WI38 (cell line): ENCODE data around the gene UVRAG.

Experiments
- H3K4me3 ChIP-seq: 2 replicates; pipeline ENCODE4 v1.5.1; 2011; ENCODE audit warnings: low read depth, mild to moderate bottlenecking, control low read depth, low read length
- TF ChIP-seq, protein P1 (sequence below): IDR thresholded peaks from 2 replicates; pipeline ENCODE4 v1.5.1; 2012; ENCODE audit warnings: low read depth, mild to moderate bottlenecking, control low read depth, low read length

The UVRAG gene

DNA sequence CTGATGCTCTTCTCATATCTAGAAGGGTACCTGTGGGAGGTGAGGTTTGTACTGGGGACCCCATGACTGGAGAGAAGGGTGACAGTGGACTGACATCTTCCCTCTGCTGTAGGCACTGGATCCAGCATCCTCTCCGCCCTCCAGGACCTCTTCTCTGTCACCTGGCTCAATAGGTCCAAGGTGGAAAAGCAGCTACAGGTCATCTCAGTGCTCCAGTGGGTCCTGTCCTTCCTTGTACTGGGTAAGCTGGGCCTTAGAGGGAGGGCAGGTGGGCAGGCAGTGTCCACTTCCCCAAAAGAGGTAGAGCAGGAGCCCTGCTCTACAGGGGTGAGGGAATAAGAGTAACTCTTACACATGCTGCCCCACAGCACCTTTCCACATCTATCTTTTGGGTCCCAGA, 30.5 kb upstream of the UVRAG start:
- TF ChIP-seq, protein P1, sequence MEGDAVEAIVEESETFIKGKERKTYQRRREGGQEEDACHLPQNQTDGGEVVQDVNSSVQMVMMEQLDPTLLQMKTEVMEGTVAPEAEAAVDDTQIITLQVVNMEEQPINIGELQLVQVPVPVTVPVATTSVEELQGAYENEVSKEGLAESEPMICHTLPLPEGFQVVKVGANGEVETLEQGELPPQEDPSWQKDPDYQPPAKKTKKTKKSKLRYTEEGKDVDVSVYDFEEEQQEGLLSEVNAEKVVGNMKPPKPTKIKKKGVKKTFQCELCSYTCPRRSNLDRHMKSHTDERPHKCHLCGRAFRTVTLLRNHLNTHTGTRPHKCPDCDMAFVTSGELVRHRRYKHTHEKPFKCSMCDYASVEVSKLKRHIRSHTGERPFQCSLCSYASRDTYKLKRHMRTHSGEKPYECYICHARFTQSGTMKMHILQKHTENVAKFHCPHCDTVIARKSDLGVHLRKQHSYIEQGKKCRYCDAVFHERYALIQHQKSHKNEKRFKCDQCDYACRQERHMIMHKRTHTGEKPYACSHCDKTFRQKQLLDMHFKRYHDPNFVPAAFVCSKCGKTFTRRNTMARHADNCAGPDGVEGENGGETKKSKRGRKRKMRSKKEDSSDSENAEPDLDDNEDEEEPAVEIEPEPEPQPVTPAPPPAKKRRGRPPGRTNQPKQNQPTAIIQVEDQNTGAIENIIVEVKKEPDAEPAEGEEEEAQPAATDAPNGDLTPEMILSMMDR: no peak

DNA sequence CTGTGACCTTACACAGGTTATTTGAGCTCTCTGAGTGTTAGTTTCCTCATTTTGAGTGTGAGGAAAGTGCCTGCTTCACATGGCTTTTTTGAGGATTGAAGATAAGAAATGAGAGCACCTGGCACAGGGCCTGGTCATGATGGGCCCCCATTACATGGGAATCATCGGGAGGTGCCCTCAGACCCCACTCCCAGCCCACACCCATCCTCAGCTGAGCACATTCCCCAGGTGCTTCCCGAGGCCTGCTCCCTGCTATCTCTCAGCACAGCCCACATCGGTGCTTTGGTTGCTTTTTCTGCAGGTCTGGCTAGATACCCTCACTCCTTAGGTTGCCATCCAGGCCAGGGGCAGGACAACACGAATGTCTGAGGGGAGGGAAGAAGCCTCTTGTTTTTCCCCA, 29.8 kb upstream of the UVRAG start:
- TF ChIP-seq, protein P1: no peak
- no peak overlapping the region for H3K4me3 ChIP-seq

More for the DNA sequence above, 30.5 kb upstream of the UVRAG start:
- no peak overlapping the region for H3K4me3 ChIP-seq

DNA sequence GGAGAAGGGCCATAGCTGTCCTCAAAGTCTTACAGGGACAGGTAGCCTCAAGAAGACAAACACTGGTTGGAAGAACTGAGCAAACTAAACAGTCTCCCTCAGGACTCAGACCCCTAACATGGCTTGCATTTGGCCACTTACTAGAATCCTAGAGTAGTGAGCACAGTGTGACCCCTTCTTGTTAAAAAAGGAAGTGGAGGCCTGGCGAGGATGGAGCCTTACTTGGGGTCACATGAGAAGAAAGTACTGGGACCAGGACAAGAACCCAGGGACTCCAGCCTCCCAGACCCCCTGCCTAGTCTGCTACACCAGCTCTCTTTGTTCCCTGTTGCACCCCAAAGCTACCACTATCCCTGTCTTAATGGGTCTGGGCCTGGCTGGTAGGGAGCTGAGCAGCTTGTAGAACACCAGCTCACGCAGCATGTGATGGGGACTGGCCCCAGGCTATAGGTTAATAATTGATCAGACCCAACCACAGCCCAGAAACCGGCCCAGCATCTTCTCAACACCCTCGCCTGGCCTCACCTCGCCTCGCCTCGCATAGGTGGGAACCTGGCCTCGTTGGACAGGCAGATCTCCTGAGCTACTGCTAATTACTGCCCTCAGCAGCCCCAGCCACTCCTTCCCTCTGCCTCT, 28.8 kb upstream of the UVRAG start:
- TF ChIP-seq, protein P1: no peak
- no peak overlapping the region for H3K4me3 ChIP-seq

DNA sequence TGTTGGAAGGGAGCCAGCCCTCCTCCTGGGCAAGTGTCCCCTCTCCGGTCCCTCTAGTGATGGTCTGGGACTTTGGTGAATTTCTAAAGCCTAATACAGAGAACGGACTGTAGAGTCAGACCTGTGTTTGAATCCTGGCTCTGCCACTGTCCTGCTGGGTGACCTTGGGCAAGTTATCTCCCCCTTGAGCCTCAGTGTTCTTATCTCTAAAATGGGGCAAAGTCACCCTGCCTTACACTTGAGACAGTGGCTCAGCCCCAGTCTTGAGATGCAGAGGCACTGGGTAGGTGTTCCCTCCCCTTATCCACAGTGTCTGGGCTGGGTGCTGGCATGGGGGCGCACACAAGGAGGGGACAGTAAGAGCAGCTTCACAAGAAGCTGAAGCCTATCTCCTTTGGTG, 25.5 kb upstream of the UVRAG start:
- H3K4me3 ChIP-seq: no peak overlapping the region
- TF ChIP-seq, protein P1: no peak

DNA sequence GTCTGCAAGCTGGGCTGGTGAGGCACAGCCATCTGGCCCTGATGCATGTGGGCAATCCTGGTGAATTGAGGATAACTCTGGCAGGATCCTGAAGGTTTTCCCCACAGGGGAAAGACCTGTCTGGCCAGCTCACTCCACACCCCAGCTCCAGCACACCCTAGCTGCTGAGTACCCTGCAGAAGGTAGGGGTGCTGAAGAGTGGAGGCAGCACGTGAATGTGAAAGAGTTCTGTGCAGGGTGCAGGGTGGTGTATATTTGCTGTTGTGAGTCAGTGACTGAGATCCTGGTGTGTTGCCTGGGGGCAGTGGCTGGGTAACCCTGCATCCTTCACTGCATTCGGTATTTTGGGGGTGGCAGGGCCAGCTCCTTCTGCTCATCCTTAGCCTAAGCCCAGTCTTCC, 24.0 kb upstream of the UVRAG start:
- H3K4me3 ChIP-seq: no peak overlapping the region
- TF ChIP-seq, protein P1: no peak

DNA sequence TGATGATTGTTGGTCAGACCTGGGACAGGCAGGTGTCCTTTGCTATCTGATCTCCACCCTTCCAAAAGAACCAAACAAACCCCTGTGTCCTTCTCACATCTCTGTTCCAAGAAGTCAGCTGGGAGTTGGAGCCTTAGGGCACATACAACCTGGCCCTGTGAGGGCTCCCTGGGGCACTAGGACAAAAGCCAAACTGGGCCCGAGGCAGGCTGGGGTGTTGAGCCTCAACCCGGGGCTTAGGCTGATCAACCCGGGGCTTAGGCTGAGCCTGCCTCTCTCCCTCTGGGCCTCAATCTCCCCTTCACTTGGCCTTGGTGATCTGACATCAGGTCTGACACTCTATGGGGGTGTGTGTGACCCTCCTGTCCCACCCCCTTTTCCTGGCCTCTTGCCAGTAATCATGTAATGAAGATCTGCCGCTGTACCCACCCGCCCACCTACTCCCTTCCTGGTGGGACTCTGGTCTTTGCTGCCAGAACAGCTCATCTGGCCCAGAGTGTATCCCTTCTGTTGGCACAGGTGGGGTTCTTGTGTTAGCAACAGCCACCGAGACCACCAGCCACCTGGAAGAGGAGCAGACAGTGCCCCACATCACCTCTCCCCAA, 22.8 kb upstream of the UVRAG start:
- no peak overlapping the region for H3K4me3 ChIP-seq
- TF ChIP-seq, protein P1: no peak

DNA sequence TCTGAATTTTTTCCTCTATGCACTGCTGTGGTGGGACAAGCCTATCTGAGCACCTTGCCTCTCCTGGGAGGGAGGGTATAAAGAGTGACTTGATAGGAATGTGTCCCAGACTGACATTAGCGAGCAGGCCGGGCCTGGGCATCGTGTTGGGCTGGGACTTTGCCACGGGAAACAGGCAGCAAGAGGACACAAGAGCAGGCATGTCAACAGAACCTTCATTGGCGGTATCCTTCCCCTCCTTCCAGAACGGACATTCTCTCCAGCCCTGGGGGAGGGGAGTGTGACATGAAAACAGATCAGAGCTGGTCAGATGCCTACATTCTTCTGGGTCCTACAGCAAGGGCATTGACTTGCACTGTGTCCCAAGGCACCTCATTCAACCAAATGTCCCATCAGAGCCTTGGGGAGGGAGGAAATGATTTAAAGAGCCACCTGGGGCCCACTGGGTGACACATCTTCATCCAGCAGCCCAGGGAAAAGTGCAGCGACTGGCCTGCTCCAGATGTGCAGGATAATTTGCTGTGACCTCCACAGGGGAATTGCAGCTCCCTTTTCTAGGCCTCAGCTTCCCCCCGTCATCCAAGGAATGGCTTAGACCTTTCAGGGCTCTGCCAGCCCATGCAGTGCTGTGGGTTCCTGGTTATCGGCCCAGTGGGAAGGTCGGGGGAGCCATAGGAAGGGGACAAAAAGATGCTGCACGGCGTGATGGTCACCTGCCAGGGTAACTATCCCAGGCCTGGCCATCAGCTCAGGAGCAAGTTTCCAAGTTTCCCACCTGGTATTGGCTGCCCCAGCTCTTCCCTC, 21.8 kb upstream of the UVRAG start:
- TF ChIP-seq, protein P1: no peak
- H3K4me3 ChIP-seq: no peak overlapping the region
